GM10847 (cell line): ENCODE data around the gene CRACDL.

Source experiments
- POLR2A ChIP-seq: IDR thresholded peaks from 2 replicates; pipeline ENCODE4 v1.6.1; 2011; ENCODE audit not compliant: insufficient read length; ENCODE audit errors: extremely low read depth

The CRACDL gene

GRCh38 chr2:98763209-98763951 lies 172.6 kb downstream of the CRACDL start:
- TF ChIP-seq POLR2A = no peak

GRCh38 chr2:98761909-98762308 lies 174.1 kb downstream of the CRACDL start:
- TF ChIP-seq POLR2A = no peak

- no peak for TF ChIP-seq POLR2A
Observed at GRCh38 chr2:98761267-98761781, 174.7 kb downstream of the CRACDL start.

- no peak for TF ChIP-seq POLR2A
Observed at GRCh38 chr2:98759827-98760625, 176.0 kb downstream of the CRACDL start.

GRCh38 chr2:98759338-98759737 lies 176.7 kb downstream of the CRACDL start:
- TF ChIP-seq POLR2A = no peak

- no peak for TF ChIP-seq POLR2A
Observed at GRCh38 chr2:98757904-98758421, 178.1 kb downstream of the CRACDL start.

GRCh38 chr2:98753801-98754200 lies 182.2 kb downstream of the CRACDL start:
- TF ChIP-seq POLR2A = no peak

- no peak for TF ChIP-seq POLR2A
Observed at GRCh38 chr2:98751748-98752147, 184.3 kb downstream of the CRACDL start.

GRCh38 chr2:98750593-98751282 lies 185.3 kb downstream of the CRACDL start:
- TF ChIP-seq POLR2A = no peak

GRCh38 chr2:98749066-98749450 lies 187.0 kb downstream of the CRACDL start:
- no peak for TF ChIP-seq POLR2A

- no peak for TF ChIP-seq POLR2A
Observed at GRCh38 chr2:98748292-98749065, 187.5 kb downstream of the CRACDL start.

- no peak for TF ChIP-seq POLR2A
Observed at GRCh38 chr2:98747888-98748287, 188.1 kb downstream of the CRACDL start.

GRCh38 chr2:98746426-98746825 lies 189.6 kb downstream of the CRACDL start:
- no peak for TF ChIP-seq POLR2A

- TF ChIP-seq POLR2A = no peak
Observed at GRCh38 chr2:98744595-98744994, 191.4 kb downstream of the CRACDL start.
